Stimulated activated CD4-positive, alpha-beta T cell treated with anti-CD3 and anti-CD28 coated beads, Interleukin-4, amount 100 ng/mL, for 4 hours (primary cell): ENCODE data around the gene TRIP6.
A peak's percentile ranks its signal among the peaks of the same experiment; 100 is the strongest.
"Not testable (repeated sequence)": the region's sequence is repeated elsewhere in the genome, so short reads cannot be mapped to it uniquely, and the experiment has no call there.

Source experiments
- DNase-seq, 2 experiments: peaks; one replicate each; pipeline ENCODE4 v3.0.0-alpha.2; 2020

The TRIP6 gene

GRCh38 chr7:100839361-100839760 is 27.8 kb upstream of the TRIP6 start:
- no peak for DNase-seq

DNA sequence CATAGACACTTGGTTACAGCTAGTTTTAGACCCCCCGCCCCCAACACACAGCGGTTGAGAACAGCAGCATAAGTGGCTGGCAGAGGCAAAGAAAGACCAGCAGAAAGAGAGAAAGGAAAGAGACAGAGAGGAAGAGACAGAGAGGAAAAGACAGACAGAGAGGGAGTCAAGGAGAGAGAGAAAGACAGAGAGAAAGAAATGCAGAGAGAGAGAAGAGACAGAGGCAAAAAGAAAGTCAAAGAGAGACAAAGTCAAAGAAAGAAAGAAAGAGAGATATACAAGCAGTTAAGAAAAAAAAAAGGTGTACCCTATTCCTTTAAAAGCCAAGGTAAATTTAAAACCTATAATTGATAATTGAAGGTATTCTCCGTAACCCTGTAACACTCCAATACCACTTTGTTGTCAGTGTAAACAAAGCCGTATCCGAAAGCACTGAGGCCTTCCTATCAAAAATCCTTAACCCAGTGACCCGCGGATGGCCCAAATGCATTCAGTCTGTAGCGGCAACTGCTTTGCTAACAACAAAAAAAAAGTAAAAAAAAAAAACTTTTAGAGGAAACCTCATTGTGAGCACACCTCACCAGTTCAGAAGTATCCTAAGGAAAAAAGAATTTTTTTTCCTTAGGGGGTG is 26.6 kb upstream of the TRIP6 start:
- no peak for DNase-seq

- no peak for DNase-seq
Measured at GRCh38 chr7:100847360-100847759, 19.8 kb upstream of the TRIP6 start.

GRCh38 chr7:100852048-100852872 is 14.9 kb upstream of the TRIP6 start, which contains the start of gene SLC12A9:
TSS of gene SLC12A9 (plus strand) at chr7:100852713. CDS start at chr7:100854198, 1,485 bp downstream.
- DNase-seq = peak; percentile 82 to 87

DNA sequence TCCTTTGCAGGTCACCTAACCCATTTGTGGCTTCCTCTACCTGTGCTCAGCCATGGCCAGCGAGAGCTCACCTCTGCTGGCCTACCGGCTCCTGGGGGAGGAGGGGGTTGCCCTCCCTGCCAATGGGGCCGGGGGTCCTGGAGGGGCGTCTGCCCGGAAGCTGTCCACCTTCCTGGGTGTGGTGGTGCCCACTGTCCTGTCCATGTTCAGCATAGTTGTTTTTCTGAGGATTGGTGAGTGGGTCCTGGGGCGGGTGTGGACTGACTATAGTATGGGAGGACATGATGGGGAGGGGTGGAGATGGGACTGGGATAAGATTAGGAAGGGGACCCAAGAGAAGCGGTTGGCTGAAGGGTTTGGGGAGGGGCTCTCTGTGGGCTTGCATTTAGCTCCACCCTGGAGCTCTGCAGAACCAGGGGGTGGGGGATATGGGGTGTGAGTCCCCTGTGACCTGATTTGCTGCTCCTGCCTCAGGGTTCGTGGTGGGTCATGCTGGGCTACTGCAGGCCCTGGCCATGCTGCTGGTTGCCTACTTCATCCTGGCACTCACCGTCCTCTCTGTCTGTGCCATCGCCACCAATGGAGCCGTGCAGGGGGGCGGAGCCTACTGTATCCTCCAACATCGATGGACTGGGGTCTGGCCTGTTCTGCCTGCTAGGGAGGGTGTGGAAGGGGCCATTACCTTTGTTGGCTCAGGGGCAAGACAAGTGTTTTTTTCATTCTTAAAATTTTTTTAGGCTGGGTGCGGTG is 12.9 kb upstream of the TRIP6 start:
- DNase-seq = no peak

DNA sequence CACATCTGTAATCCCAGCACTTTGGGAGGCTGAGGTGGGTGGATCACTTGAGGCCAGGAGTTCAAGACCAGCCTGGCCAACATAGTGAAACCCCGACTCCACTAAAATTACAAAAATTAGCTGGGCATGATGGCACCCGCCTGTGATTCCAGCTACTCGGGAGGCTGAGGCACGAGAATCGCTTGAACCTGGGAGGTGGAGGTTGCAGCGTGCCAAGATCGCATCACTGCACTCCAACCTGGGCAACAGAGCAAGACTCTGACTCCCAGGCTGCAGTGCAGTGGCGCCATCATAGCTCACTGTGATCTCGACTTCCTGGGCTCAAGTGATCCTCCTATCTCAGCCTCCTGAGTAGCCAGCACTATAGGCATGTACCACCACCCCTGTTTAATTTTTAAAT is 12.3 kb upstream of the TRIP6 start:
- DNase-seq = not testable (repeated sequence)

DNA sequence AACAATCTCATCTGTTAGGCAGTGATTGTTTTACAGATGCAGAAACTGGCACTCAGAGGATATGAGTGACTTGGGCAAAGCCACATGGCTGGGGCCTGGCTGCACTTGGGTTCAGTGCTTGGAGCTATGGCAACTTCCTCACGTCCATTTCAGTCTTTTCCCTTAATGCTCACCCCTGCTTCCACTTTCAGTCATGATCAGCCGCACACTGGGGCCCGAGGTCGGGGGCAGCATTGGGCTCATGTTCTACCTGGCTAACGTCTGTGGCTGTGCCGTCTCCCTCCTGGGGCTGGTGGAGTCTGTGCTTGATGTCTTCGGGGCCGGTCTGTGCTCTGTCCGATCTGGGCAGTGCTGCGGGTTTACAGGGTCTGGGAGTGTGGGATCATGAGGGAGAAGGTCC is 11.7 kb upstream of the TRIP6 start:
- no peak for DNase-seq

DNA sequence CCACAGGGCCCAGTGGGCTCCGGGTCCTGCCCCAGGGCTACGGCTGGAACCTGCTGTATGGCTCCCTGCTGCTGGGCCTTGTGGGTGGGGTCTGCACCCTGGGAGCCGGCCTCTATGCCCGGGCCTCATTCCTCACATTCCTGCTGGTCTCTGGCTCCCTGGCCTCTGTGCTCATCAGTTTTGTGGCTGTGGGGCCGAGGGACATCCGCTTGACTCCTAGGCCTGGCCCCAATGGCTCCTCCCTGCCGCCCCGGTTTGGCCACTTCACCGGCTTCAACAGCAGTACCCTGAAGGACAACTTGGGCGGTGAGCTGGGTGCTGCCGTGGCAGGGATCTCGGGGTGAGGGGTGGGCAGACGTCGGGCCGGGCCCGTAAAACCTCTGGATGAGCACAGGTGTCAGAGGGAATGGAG is 10.3 kb upstream of the TRIP6 start:
- no peak for DNase-seq

DNA sequence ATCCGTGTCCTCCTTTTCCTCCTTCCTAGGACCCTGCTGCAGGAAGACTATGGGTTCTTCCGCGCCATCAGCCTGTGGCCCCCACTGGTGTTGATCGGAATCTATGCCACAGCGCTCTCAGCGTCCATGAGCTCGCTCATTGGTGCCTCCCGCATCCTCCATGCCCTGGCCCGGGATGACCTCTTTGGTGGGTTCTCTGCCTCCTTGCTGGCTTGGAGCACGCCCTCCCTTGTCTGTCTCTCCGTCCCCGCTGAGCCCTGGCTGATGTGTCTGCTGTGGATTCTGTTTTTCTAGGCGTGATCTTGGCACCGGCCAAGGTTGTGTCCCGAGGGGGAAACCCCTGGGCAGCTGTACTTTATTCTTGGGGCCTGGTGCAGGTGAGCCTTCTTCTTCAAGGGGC is 7.3 kb upstream of the TRIP6 start:
- DNase-seq = no peak

DNA sequence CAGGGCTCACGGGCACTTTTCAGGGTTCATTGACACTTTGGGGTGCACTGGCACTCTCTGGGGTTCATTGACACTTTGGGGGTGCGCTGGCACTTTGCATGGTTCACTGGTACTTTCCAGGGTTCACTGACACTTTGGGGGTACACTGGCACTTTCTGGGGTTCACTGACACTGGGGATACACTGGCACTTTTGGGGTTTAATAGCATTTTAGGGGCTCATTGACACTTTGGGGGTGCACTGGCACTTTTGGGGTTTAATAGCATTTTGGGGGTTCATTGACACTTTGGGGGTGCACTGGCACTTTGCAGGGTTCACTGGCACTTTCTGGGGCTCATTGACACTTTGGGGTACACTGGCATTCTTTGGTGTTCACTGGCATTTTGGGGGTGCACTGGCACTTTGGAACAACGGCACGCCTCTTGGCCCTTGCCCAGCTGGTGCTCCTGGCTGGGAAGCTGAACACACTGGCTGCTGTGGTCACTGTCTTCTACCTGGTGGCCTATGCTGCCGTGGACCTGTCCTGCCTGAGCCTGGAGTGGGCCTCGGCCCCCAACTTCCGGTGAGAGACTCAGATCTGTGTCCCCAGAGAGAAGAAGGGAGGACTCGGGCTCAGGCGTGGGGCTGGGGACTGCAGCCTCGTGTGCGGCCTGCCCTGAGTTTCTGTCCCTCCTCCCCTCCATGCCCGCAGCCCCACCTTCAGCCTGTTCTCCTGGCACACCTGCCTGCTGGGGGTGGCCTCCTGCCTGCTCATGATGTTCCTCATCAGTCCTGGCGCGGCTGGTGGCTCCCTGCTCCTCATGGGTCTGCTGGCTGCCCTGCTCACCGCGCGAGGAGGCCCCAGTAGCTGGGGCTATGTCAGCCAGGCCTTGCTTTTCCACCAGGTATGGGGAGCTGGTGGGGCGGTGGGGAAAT is 6.2 kb upstream of the TRIP6 start:
- DNase-seq = no peak

GRCh38 chr7:100861616-100861985 is 5.6 kb upstream of the TRIP6 start:
- no peak for DNase-seq

DNA sequence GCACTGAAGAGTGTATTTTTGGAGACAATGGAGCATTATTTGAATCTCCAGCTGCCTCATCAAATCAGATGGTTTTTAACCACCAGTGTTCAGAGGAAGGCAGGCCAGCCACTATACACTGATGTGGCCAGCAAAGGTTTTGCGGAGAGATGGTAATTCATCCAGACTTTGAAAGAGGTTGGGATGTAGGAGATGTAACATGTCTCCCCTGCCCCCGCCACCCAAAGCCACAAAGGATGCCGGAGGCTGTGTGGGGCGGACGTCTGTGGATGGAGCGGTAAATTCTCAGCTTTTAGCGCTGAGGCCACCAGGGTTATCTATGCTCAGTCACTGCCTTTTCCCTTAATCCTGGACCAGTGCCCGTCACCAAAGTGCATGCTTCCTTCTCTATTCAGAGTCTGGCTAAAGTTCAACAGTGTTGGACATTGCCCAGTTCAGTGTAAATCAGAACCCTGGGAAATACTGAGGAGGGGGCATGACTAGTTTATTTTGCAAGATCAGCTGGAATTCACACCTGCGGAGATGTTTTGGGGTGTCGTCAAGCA is 3.7 kb upstream of the TRIP6 start:
- DNase-seq = no peak

- no peak for DNase-seq
Measured at GRCh38 chr7:100864263-100864845, 2.8 kb upstream of the TRIP6 start.

DNA sequence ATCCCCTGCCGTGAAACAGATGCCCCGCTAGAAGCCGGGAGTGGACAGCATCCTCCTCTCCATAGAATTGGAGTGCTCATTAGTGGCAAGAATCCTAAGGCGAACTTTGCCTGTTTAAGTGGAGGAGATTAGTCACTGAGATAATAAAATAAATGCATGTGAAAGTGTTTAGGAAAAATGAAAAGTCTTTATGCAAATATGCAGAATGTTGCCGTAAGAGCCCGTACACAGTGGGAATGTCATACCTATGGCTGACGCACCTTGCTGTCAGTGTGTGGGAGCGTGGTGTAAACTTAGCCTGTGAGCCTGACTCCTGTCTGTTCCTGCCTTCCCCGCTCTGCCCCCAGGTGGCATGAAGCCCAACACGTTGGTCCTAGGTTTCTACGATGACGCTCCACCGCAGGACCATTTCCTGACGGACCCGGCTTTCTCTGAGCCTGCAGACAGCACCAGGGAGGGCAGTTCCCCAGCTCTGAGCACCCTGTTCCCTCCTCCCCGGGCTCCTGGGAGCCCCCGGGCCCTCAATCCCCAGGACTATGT is 1.7 kb upstream of the TRIP6 start:
- no peak for DNase-seq

- peak in 1 of 2 experiments; percentile 36 for DNase-seq
Measured at GRCh38 chr7:100865938-100866728, 1.1 kb upstream of the TRIP6 start.

DNA sequence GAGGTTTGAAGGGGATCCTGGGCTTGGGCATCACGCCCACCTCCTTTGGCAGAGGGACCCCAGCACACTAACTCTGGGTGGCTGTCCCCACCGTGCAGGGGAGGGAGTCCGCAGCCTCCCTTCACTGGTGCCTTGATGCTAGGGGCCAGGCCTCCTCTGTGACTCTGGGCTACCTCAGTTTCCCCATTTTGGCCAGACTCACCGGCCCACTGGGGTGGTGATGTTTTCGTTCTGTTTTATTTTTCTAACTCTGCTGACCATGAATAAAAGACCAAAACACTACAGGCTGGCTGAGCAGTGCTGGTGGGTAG is 503 bp upstream of the TRIP6 start:
- no peak for DNase-seq

DNA sequence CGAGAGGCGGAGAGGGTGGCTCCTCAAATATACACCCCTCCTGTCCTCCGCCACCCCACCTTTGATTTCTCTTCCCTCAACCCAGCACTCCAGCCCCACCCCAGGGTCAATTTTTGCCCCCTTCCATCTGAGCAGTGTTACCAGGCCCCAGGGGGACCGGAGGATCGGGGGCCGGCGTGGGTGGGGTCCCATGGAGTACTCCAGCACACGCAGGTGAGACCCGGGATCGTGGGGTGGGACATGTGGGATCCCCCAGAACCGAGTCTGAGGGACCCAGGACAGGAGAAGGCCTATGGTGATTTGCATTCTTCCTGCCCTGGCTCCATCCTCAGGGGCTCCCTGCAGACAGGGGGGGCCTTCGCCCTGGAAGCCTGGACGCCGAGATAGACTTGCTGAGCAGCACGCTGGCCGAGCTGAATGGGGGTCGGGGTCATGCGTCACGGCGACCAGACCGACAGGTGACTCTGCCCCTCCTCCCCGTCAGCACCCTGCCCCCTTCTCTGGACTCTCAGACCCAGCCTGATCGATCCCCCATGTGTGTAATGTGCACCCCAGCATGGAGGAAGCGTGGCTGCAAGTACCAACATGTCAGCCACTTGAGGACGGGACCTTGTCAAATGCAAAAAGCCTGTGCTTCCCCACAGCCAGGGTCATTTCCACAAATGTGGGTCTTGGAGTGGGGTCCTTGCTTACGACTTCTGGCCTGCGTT is 744 bp downstream of the TRIP6 start:
- no peak for DNase-seq

GRCh38 chr7:100873599-100874299 is 6.6 kb downstream of the TRIP6 start:
- DNase-seq = no peak

DNA sequence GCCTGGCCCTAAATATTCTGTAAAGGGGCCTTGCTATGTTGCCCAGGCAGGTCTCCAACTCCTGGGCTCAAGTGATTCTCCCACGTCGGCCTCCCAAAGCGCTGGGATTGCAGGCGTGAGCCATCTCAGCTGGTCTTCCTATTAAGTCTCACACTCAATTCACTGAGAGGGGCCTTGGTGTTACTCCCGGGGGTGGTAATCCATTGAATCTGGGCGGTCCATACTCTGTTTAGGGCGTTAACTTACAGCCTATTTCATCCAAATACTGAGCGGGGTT is 7.1 kb downstream of the TRIP6 start:
- DNase-seq = no peak
